Natural killer cell (primary cell): ENCODE measurements around the gene KLK14. TPM values are rescaled to one million over a fixed set of nuclear protein-coding genes. Genes with fewer than 3 reads are reported as not detected.

Experiments used
- ATAC-seq, 3 donors: fragments of 150-1000 bp in 2 of 3; fragments of 200-7000 bp in 1 of 3; cut with Tn5 transposase; 1 replicate in 1 of 3; 2 replicates in 2 of 3; pipeline ENCODE4 v1.10.0; 2021; ENCODE audit warnings: mild to moderate bottlenecking in 2 of 3, moderate library complexity in 2 of 3
- DNase-seq, 2 donors: peaks; one replicate each; pipeline versions ENCODE4 v3.0.0 to v3.0.0-alpha.2; 2013 to 2021; ENCODE audit warnings: mixed read lengths in 1 of 2
- H3K27ac ChIP-seq: one replicate; pipeline ENCODE4 v1.5.1; 2013; ENCODE audit warnings: mild to moderate bottlenecking, low read length
- H3K27me3 ChIP-seq: one replicate; pipeline ENCODE4 v1.6.1; 2013; ENCODE audit warnings: low read length; ENCODE audit not compliant: control insufficient read depth, insufficient read depth
- H3K36me3 ChIP-seq: one replicate; pipeline ENCODE4 v1.6.1; 2013; ENCODE audit warnings: low read length; ENCODE audit not compliant: control insufficient read depth, insufficient read depth
- H3K4me1 ChIP-seq: one replicate; pipeline ENCODE4 v1.6.1; 2013; ENCODE audit warnings: low read length; ENCODE audit not compliant: control insufficient read depth, insufficient read depth
- H3K4me3 ChIP-seq: one replicate; pipeline ENCODE4 v1.5.1; 2013; ENCODE audit warnings: low read length
- H3K9me3 ChIP-seq: one replicate; pipeline ENCODE4 v1.6.1; 2013; ENCODE audit warnings: low read length; ENCODE audit not compliant: control insufficient read depth, insufficient read depth
- H3K27ac Mint-ChIP-seq, 2 donors: one replicate each; pipeline ENCODE4 v1.8.0; 2022; ENCODE audit warnings: mild to moderate bottlenecking in 2 of 2, mixed read lengths in 2 of 2, moderate library complexity in 1 of 2
- H3K27me3 Mint-ChIP-seq, 2 donors: one replicate each; pipeline ENCODE4 v1.8.0; 2022; ENCODE audit warnings: low read depth in 2 of 2, mixed read lengths in 2 of 2
- H3K36me3 Mint-ChIP-seq: one replicate; pipeline ENCODE4 v1.8.0; 2022; ENCODE audit warnings: mixed read lengths
- H3K4me1 Mint-ChIP-seq, 2 donors: one replicate each; pipeline ENCODE4 v1.8.0; 2022; ENCODE audit warnings: mixed read lengths in 2 of 2
- H3K4me3 Mint-ChIP-seq: one replicate; pipeline ENCODE4 v1.8.0; 2022; ENCODE audit warnings: mild to moderate bottlenecking, moderate library complexity, mixed read lengths
- H3K9me3 Mint-ChIP-seq, 2 donors: one replicate each; pipeline ENCODE4 v1.8.0; 2022; ENCODE audit warnings: mixed read lengths in 2 of 2
- CTCF ChIP-seq: fragments of 200-600 bp; IDR thresholded peaks from one replicate; pipeline ENCODE4 v1.8.0; 2022; ENCODE audit warnings: antibody characterized with exemption
- WGBS: methylation state at CpG from one replicate; pipeline ENCODE4 v1.1.7; 2013; ENCODE audit warnings: missing lambda C conversion rate; ENCODE audit not compliant: insufficient coverage; 5-methylcytosine and 5-hydroxymethylcytosine counted together
- intact Hi-C: fragments of 100-400 bp; cut with micrococcal nuclease; formaldehyde crosslinking; loops from one replicate; pipeline ENCODE4 v1.14.2; 2022
- total RNA-seq, 4 donors: library from RNA; stranded (reverse); fragments of 120-200 nt in 1 of 4; gene quantifications; one replicate each; pipeline versions ENCODE4 v1.2.3 to v1.2.4, GENCODE V29; 2013 to 2022

KLK14 gene
- total RNA-seq, 3 donors from 2014 or later (not counting 1 experiment from before 2014, with no cell fraction given): 0.64 to 1.3 (median 1.1) TPM

GRCh38 chr19:51036519-51036918 lies 46.2 kb downstream of the KLK14 start:
- H3K27me3 ChIP-seq: no peaks in the 10 kb centered on the region
- TF ChIP-seq CTCF: no peak
- H3K4me3 ChIP-seq: no peak overlapping the region
- no peak overlapping the region for H3K27ac ChIP-seq
- peaks cover 18 to 21% of the 10 kb centered on the region in 2 donors for H3K27me3 Mint-ChIP-seq
- no peaks in the 10 kb centered on the region for H3K36me3 Mint-ChIP-seq
- H3K4me3 Mint-ChIP-seq: no peak overlapping the region
- no peaks in the 10 kb centered on the region for H3K36me3 ChIP-seq
- 68% methylated on average over 9 of the region's 9 CpGs for WGBS
- no peak overlapping the region for H3K27ac Mint-ChIP-seq
- H3K9me3 Mint-ChIP-seq: no peaks in the 10 kb centered on the region
- H3K9me3 ChIP-seq: no peaks in the 10 kb centered on the region
- DNase-seq (no peak), ATAC-seq (no peak)
- intact Hi-C loops: no loop called here
- H3K4me1 Mint-ChIP-seq: no peaks in the 10 kb centered on the region
- H3K4me1 ChIP-seq: no peaks in the 10 kb centered on the region

- no peak within 1 kb of the TSS for H3K27ac Mint-ChIP-seq
- Histone ChIP-seq H3K27me3 (no peaks in the 10 kb centered on the region), H3K9me3 (no peaks in the 10 kb centered on the region), H3K27ac (no peak within 1 kb of the TSS), H3K4me3 (no peak within 1 kb of the TSS), H3K4me1 (no peaks in the 10 kb centered on the region), H3K36me3 (no peaks in the 10 kb centered on the region)
- intact Hi-C loops: no loop called here
- no peaks in the 10 kb centered on the region for H3K4me1 Mint-ChIP-seq
- 55% methylated on average over 10 of the region's 11 CpGs for WGBS
- H3K36me3 Mint-ChIP-seq: no peaks in the 10 kb centered on the region
- ATAC-seq (no peak), DNase-seq (no peak)
- peaks cover 28 to 29% of the 10 kb centered on the region in 2 donors for H3K27me3 Mint-ChIP-seq
- H3K4me3 Mint-ChIP-seq: no peak within 1 kb of the TSS
- TF ChIP-seq CTCF: no peak
- H3K9me3 Mint-ChIP-seq: no peaks in the 10 kb centered on the region
These were observed 48.0 kb downstream of the KLK14 start, which contains the start of gene KLK12 for GRCh38 chr19:51034704-51035103. Gene KLK12 (minus strand): TSS chr19:51035002. CDS start chr19:51034621, 381 bp downstream.

- H3K4me3 Mint-ChIP-seq: no peak overlapping the region
- H3K4me1 ChIP-seq: no peaks in the 10 kb centered on the region
- no peak overlapping the region for H3K27ac Mint-ChIP-seq
- no peaks in the 10 kb centered on the region for H3K36me3 ChIP-seq
- no peak overlapping the region for H3K27ac ChIP-seq
- DNase-seq: no peak
- no peaks in the 10 kb centered on the region for H3K27me3 ChIP-seq
- no peaks in the 10 kb centered on the region for H3K9me3 Mint-ChIP-seq
- no peaks in the 10 kb centered on the region for H3K4me1 Mint-ChIP-seq
- peaks cover 28 to 35% of the 10 kb centered on the region in 2 donors for H3K27me3 Mint-ChIP-seq
- 90% methylated on average over 28 of the region's 28 CpGs for WGBS
- intact Hi-C loops: no loop called here
- H3K36me3 Mint-ChIP-seq: no peaks in the 10 kb centered on the region
- no peak for TF ChIP-seq CTCF
- no peaks in the 10 kb centered on the region for H3K9me3 ChIP-seq
- no peak for ATAC-seq
- no peak overlapping the region for H3K4me3 ChIP-seq
These were observed 50.8 kb downstream of the KLK14 start for GRCh38 chr19:51031880-51032225.

GRCh38 chr19:51031220-51031879 lies 51.3 kb downstream of the KLK14 start:
- 90% methylated on average over 6 of the region's 7 CpGs for WGBS
- Mint-ChIP-seq H3K27ac (no peak overlapping the region), H3K4me1 (no peaks in the 10 kb centered on the region), H3K4me3 (no peak overlapping the region), H3K9me3 (no peaks in the 10 kb centered on the region), H3K36me3 (no peaks in the 10 kb centered on the region), H3K27me3 (peaks cover 28 to 38% of the 10 kb centered on the region in 2 donors)
- no peak overlapping the region for H3K27ac ChIP-seq
- intact Hi-C loops: no loop called here
- H3K27me3 ChIP-seq: no peaks in the 10 kb centered on the region
- no peaks in the 10 kb centered on the region for H3K9me3 ChIP-seq
- no peaks in the 10 kb centered on the region for H3K4me1 ChIP-seq
- H3K4me3 ChIP-seq: no peak overlapping the region
- no peaks in the 10 kb centered on the region for H3K36me3 ChIP-seq
- TF ChIP-seq CTCF: no peak
- DNase-seq (no peak), ATAC-seq (no peak)
